C4-2B (cell line): ENCODE measurements around the gene OSBPL10.

ENCODE experiments used
- ZFX ChIP-seq: fragments of 450-650 bp; IDR thresholded peaks from 2 replicates; pipeline ENCODE4 v1.6.1; 2017
- TF ChIP-seq, protein P1 (sequence below): fragments of 450-650 bp; conservative IDR thresholded peaks from 2 replicates; pipeline ENCODE4 v1.5.1; 2017; ENCODE audit warnings: mild to moderate bottlenecking

DNA sequence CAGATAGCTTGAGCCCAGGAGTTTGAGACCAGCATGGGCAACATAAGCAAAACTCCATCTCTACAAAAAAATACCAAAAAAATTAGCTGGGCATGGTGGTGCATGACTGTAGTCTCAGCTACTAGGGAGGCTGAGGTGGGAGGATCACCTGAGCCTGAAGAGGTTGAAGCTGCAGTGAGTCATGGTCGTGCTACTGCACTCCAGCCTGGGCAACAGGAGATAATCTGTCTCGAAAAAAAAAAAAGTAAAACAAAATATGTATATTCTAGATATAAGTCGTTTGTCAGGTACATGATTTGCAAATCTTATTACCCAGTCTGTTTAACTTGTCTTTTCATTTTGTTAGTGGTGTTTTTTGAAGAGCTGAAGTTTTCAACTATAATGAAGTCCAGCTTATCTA, 40.7 kb upstream of the OSBPL10 start:
- TF ChIP-seq, protein P1, sequence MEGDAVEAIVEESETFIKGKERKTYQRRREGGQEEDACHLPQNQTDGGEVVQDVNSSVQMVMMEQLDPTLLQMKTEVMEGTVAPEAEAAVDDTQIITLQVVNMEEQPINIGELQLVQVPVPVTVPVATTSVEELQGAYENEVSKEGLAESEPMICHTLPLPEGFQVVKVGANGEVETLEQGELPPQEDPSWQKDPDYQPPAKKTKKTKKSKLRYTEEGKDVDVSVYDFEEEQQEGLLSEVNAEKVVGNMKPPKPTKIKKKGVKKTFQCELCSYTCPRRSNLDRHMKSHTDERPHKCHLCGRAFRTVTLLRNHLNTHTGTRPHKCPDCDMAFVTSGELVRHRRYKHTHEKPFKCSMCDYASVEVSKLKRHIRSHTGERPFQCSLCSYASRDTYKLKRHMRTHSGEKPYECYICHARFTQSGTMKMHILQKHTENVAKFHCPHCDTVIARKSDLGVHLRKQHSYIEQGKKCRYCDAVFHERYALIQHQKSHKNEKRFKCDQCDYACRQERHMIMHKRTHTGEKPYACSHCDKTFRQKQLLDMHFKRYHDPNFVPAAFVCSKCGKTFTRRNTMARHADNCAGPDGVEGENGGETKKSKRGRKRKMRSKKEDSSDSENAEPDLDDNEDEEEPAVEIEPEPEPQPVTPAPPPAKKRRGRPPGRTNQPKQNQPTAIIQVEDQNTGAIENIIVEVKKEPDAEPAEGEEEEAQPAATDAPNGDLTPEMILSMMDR = no peak
- TF ChIP-seq ZFX = no peak
